CD14-positive monocyte (primary cell): ENCODE measurements around the gene ST3GAL4. TPM values are rescaled to one million over a fixed set of nuclear protein-coding genes. Genes with fewer than 3 reads are reported as not detected.

Experiments
- DNase-seq, 3 donors: peaks; one replicate each; pipeline ENCODE4 v3.0.0-alpha.2; 2011 to 2022
- H2AFZ ChIP-seq: 2 replicates; pipeline ENCODE4 v1.6.0; 2012; ENCODE audit warnings: mild to moderate bottlenecking, low read depth, low read length, inconsistent platforms; ENCODE audit not compliant: insufficient read depth, poor library complexity, severe bottlenecking
- H3K27ac ChIP-seq, 2 donors: 1 replicate in 1 of 2; 2 replicates in 1 of 2; pipeline ENCODE4 v1.5.1; 2012 to 2013; ENCODE audit warnings: low read length in 2 of 2, control low read depth in 1 of 2, inconsistent platforms in 1 of 2, low read depth in 1 of 2, mild to moderate bottlenecking in 1 of 2
- H3K27me3 ChIP-seq, 2 donors: one replicate each; pipeline versions ENCODE4 v1.6.0 to v1.6.1; 2011 to 2013; ENCODE audit warnings: low read length in 2 of 2; ENCODE audit not compliant: control insufficient read depth in 2 of 2, insufficient read depth in 2 of 2
- H3K36me3 ChIP-seq, 2 donors: replicated peaks in 1 of 2; 1 replicate in 1 of 2; 2 replicates in 1 of 2; pipeline versions ENCODE4 v1.5.1 to v1.6.1; 2012 to 2013; ENCODE audit warnings: low read length in 2 of 2, control low read depth in 1 of 2, inconsistent platforms in 1 of 2, mild to moderate bottlenecking in 1 of 2; ENCODE audit not compliant: insufficient read depth in 2 of 2, control insufficient read depth in 1 of 2
- H3K4me1 ChIP-seq, 2 donors: 1 replicate in 1 of 2; 2 replicates in 1 of 2; pipeline versions ENCODE4 v1.5.1 to v1.6.1; 2012 to 2013; ENCODE audit warnings: low read length in 2 of 2, control low read depth in 1 of 2, inconsistent platforms in 1 of 2, mild to moderate bottlenecking in 1 of 2, moderate library complexity in 1 of 2; ENCODE audit not compliant: insufficient read depth in 2 of 2, control insufficient read depth in 1 of 2
- H3K4me2 ChIP-seq: replicated peaks from 2 replicates; pipeline ENCODE3; 2012; ENCODE audit warnings: low read length, moderate library complexity, mild to moderate bottlenecking; ENCODE audit not compliant: poor library complexity, severe bottlenecking; ENCODE audit errors: extremely low read depth
- H3K4me3 ChIP-seq, 3 experiments: fragments of 200-600 bp in 1 of 3; sonication (generic) in 1 of 3; replicated peaks in 1 of 3; 1 replicate in 2 of 3; 2 replicates in 1 of 3; pipeline ENCODE4 v1.5.1; 2011 to 2013; ENCODE audit warnings: low read length in 3 of 3, mild to moderate bottlenecking in 3 of 3, control low read depth in 2 of 3, low read depth in 2 of 3, inconsistent platforms in 1 of 3, moderate library complexity in 1 of 3
- H3K79me2 ChIP-seq: 2 replicates; pipeline ENCODE4 v1.6.0; 2012; ENCODE audit warnings: mild to moderate bottlenecking, control low read depth, inconsistent platforms, low read length, moderate library complexity; ENCODE audit not compliant: insufficient read depth
- H3K9ac ChIP-seq: 2 replicates; pipeline ENCODE4 v1.6.0; 2017; ENCODE audit warnings: low read length, mild to moderate bottlenecking; ENCODE audit not compliant: insufficient read depth, poor library complexity, severe bottlenecking
- H3K9me3 ChIP-seq, 2 donors: replicated peaks in 1 of 2; 1 replicate in 1 of 2; 2 replicates in 1 of 2; pipeline versions ENCODE4 v1.5.1 to v1.6.1; 2012 to 2013; ENCODE audit warnings: low read length in 2 of 2, control low read depth in 1 of 2; ENCODE audit not compliant: control insufficient read depth in 1 of 2, insufficient read depth in 1 of 2
- H4K20me1 ChIP-seq: 2 replicates; pipeline ENCODE4 v1.6.0; 2012; ENCODE audit warnings: mild to moderate bottlenecking, low read length, control low read depth, moderate library complexity; ENCODE audit not compliant: insufficient read depth
- H3K27ac Mint-ChIP-seq, 7 donors: one replicate each; pipeline ENCODE4 v1.8.0; 2020; ENCODE audit warnings: mild to moderate bottlenecking in 7 of 7, mixed read lengths in 7 of 7, moderate library complexity in 6 of 7, inconsistent platforms in 2 of 7
- H3K27me3 Mint-ChIP-seq, 3 donors: one replicate each; pipeline ENCODE4 v1.8.0; 2021 to 2022; ENCODE audit warnings: low read depth in 3 of 3, mild to moderate bottlenecking in 3 of 3, mixed read lengths in 3 of 3, moderate library complexity in 3 of 3, inconsistent platforms in 1 of 3
- H3K36me3 Mint-ChIP-seq, 2 donors: one replicate each; pipeline ENCODE4 v1.8.0; 2020; ENCODE audit warnings: mixed read lengths in 2 of 2, inconsistent platforms in 1 of 2, mild to moderate bottlenecking in 1 of 2
- H3K4me1 Mint-ChIP-seq: one replicate; pipeline ENCODE4 v1.8.0; 2020; ENCODE audit warnings: mild to moderate bottlenecking, mixed read lengths
- H3K4me3 Mint-ChIP-seq, 2 donors: one replicate each; pipeline ENCODE4 v1.8.0; 2020; ENCODE audit warnings: mild to moderate bottlenecking in 2 of 2, mixed read lengths in 2 of 2, moderate library complexity in 1 of 2
- H3K9me3 Mint-ChIP-seq, 7 donors: one replicate each; pipeline ENCODE4 v1.8.0; 2020 to 2022; ENCODE audit warnings: mixed read lengths in 7 of 7, mild to moderate bottlenecking in 6 of 7, moderate library complexity in 6 of 7, inconsistent platforms in 2 of 7
- WGBS: methylation state at CpG from one replicate; pipeline ENCODE4 v1.1.5; 2013; ENCODE audit warnings: missing lambda C conversion rate; ENCODE audit not compliant: insufficient coverage; 5-methylcytosine and 5-hydroxymethylcytosine counted together
- intact Hi-C, 2 donors: fragments of 100-400 bp; cut with micrococcal nuclease; formaldehyde crosslinking; loops; one replicate each; pipeline versions ENCODE4 v1.15.0 to v1.15.1; 2023
- polyA plus RNA-seq, 3 donors: library from polyadenylated mRNA; depleted of rRNA in 1 of 3; unstranded in 2 of 3; stranded (reverse) in 1 of 3; fragments of 300-500 nt in 2 of 3; fragments of >200 nt in 1 of 3; fragmentation: Illumina TruSeq in 2 of 3; gene quantifications; 1 replicate in 2 of 3; 2 replicates in 1 of 3; pipeline ENCODE4 v1.2.3, GENCODE V29; 2012 to 2021
- TF ChIP-seq, protein P1 (sequence below): fragments of 200-600 bp; IDR thresholded peaks from one replicate; pipeline ENCODE4 v1.8.0; 2022; ENCODE audit warnings: antibody characterized with exemption, mild to moderate bottlenecking

Gene ST3GAL4
- polyA plus RNA-seq, 3 donors: 7.8 to 14.3 (median 10.1) TPM

DNA sequence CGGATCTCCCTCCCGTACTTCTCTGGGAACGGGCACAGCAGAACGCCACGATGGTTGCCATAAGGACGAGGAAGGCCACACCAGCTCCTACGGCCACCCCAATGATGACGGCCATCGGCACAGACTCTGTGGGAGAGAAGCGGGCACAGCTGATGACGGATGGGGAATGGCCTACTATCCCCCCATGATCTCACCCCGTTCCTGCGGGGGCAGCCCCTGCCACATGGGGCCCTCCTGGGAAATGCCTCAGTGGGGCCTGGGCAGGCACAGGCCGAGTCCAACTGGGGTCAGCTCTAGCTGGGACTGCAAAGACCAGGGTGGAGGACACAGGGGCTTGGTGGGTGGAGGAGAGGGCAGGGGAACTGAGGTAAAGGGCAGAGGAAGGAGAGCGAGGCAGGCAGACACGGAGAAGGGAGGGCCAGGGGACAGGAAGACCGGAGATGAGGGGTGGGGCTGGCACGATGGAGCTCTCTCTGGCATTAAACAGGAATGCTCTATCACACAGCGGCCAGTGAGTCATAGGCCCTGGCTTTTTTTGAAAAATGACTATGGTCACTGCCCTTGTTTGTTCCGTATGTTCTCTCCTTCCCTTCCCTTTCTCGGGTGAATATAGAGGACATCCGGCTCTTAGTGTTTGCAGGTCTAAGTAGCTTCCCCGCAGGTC lies 76.0 kb downstream of the ST3GAL4 start:
- Mint-ChIP-seq H3K27ac (peak overlapping the region in 1 of 7 donors; percentile 50), H3K4me1 (no peaks in the 10 kb centered on the region), H3K4me3 (no peak overlapping the region), H3K9me3 (no peaks in the 10 kb centered on the region), H3K27me3 (peaks cover 2 to 7% (median 2%) of the 10 kb centered on the region in 3 donors), H3K36me3 (no peaks in the 10 kb centered on the region)
- no peaks in the 10 kb centered on the region for H3K36me3 ChIP-seq
- H3K4me3 ChIP-seq: no peak overlapping the region
- H2AFZ ChIP-seq: no peak overlapping the region
- no peak overlapping the region for H3K4me2 ChIP-seq
- no peak overlapping the region for H3K9ac ChIP-seq
- H3K79me2 ChIP-seq: no peaks in the 10 kb centered on the region
- no peak for DNase-seq
- H3K27ac ChIP-seq: no peak overlapping the region
- no peaks in the 10 kb centered on the region for H3K27me3 ChIP-seq
- no peaks in the 10 kb centered on the region for H4K20me1 ChIP-seq
- no peaks in the 10 kb centered on the region for H3K4me1 ChIP-seq
- WGBS: 92% methylated on average over 21 of the region's 23 CpGs
- H3K9me3 ChIP-seq: no peaks in the 10 kb centered on the region
- intact Hi-C loops: no loop called here
- TF ChIP-seq, protein P1, sequence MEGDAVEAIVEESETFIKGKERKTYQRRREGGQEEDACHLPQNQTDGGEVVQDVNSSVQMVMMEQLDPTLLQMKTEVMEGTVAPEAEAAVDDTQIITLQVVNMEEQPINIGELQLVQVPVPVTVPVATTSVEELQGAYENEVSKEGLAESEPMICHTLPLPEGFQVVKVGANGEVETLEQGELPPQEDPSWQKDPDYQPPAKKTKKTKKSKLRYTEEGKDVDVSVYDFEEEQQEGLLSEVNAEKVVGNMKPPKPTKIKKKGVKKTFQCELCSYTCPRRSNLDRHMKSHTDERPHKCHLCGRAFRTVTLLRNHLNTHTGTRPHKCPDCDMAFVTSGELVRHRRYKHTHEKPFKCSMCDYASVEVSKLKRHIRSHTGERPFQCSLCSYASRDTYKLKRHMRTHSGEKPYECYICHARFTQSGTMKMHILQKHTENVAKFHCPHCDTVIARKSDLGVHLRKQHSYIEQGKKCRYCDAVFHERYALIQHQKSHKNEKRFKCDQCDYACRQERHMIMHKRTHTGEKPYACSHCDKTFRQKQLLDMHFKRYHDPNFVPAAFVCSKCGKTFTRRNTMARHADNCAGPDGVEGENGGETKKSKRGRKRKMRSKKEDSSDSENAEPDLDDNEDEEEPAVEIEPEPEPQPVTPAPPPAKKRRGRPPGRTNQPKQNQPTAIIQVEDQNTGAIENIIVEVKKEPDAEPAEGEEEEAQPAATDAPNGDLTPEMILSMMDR: no peak

DNA sequence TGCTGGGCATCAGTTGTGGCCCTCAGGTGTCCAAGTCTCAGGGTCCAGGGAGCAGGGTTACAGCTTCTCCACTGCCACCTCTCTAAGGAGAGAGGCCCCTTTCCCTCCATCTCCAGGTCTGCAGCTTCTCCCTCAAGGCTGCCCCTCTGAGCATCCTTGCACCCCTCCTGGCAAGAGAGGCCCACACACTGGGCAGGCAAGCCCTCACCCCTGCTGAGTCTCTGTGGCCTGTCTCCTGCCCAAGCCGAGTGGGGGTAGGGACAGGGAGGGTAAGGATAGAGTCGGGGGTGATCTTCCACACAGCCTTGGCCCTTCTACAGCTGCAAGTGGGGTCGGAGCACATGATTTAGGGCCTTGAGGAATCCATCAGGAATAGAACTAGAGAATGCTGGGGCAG lies 76.6 kb downstream of the ST3GAL4 start:
- H3K79me2 ChIP-seq: no peaks in the 10 kb centered on the region
- intact Hi-C loops: no loop called here
- Mint-ChIP-seq H3K9me3 (no peaks in the 10 kb centered on the region), H3K27me3 (peaks cover 2 to 7% (median 2%) of the 10 kb centered on the region in 3 donors), H3K36me3 (no peaks in the 10 kb centered on the region), H3K27ac (peak overlapping the region in 2 of 7 donors; percentile 41 to 50), H3K4me3 (no peak overlapping the region), H3K4me1 (no peaks in the 10 kb centered on the region)
- no peak overlapping the region for H2AFZ ChIP-seq
- no peak for DNase-seq
- no peak overlapping the region for H3K4me3 ChIP-seq
- H3K9ac ChIP-seq: no peak overlapping the region
- no peak overlapping the region for H3K27ac ChIP-seq
- TF ChIP-seq, protein P1: no peak
- WGBS: 89% methylated on average over 3 of the region's 3 CpGs
- H3K36me3 ChIP-seq: no peaks in the 10 kb centered on the region
- H3K9me3 ChIP-seq: no peaks in the 10 kb centered on the region
- no peaks in the 10 kb centered on the region for H4K20me1 ChIP-seq
- H3K4me1 ChIP-seq: no peaks in the 10 kb centered on the region
- H3K27me3 ChIP-seq: no peaks in the 10 kb centered on the region
- no peak overlapping the region for H3K4me2 ChIP-seq
